HL-60/S4 (cell line): Measurements from ENCODE around the gene UQCRHL.
"Not testable (repeated sequence)": the region's sequence is repeated elsewhere in the genome, so short reads cannot be mapped to it uniquely, and the experiment has no call there.

Experiments used
- in situ Hi-C: fragments of 300-500 bp; cut with MboI; formaldehyde crosslinking; loops from 2 replicates; pipeline ENCODE4 v1.14.3; 2022; ENCODE audit warnings: low sequenced_read_pairs

Gene UQCRHL

DNA sequence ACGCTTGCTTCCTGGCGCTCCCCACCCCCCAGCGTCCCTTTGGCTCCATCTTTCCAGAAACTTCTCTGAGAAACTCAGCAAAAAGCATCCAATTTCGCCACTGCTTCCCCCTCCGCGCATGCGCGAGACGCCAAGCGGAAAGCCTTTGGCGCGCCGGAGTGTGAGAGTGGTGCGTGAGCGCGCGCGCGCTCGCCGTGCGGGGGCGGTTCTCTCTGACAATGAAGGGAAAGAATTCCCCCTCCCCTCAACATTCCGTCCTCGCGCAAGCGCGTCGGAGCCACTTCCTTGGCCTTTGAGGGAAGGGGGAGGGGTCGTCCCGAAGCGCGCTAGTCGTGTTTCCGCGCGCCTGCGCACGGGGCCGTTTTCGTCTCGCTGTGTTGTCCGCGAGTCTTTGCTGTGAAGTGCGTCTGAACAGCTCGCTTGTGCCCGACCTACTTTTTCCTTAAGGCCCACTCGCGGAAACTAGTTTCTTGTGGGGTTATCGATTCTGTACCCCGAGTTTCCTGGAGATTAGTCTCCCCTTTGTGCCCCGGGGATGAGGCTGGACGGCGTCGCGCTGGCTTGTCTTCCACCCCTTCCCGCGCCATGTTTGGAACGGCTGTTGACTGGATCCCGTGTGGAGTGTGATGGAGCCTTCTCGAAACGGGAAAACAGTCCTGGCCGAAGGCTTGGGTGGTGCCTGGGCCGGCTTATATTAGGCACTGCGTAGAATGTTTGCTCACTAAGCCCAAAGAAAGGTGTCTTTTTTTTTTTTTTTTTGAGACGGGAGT, 28.5 kb upstream of the UQCRHL start:
- in situ Hi-C loops = no loop called here

DNA sequence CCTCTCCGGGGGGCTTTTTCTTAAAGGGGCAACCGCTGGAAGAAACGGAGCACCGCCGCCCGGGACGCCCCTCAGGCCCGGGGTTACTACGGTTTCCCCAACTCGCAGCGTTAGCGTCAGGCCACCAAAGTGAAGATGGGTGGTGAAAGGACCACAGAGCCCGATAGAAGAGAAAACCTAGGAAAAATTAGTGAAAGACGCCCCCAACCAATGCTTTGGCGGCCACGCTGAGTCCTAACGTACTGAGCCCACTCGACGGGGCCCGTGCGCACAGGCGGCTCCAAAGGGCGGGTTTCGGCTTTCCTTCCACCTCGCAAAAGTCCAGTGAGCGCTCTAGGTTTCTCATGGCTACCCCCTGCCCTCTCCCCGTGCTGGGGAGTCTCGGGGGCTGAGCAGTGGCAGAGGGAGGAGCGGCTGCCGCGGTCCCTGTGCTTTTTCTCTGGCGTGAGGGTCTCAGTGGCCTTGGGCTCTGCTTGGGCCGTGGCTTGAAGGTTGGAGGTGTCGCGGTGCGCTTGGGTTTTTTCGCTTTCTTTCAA, 27.8 kb upstream of the UQCRHL start:
- in situ Hi-C loops = no loop called here

DNA sequence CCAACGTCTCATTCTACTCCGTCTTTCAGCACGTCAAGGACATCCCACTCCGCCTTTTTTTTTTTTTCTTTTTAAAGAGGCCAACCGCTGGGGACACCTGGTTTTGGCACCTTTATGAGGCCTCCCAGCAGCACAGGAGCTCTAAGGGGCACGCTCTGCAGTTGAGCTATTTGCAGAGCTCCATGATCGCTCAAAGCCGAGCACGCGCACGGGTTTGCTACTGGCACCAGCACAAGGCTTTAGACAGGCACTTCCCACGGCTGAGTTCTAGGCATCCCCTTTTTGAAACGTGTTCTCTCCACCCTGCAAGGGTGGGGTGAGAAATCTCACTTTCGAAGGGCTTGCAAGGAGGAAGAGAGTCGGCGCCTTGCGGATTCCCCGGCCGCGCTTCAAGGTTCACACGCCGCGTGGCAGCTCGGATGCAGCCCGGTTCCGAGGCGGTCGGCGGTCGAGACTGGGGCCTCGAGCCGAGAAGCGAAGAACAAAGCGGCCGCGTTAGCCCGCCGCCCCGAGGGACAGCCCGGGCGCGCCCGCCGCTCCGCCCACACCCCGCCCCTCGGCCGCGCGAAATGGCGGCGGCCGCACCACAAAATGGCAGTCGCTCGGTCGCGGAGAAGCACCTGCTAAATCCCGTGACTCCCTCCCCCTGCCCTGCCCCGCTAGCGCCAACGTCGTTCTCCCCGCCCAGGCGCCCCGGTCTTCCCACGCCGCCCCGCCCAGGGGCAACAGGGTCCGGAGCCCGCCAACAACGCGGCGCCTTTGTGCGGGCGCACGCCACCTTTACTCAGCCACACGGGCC, 27.2 kb upstream of the UQCRHL start:
- in situ Hi-C loops = no loop called here

DNA sequence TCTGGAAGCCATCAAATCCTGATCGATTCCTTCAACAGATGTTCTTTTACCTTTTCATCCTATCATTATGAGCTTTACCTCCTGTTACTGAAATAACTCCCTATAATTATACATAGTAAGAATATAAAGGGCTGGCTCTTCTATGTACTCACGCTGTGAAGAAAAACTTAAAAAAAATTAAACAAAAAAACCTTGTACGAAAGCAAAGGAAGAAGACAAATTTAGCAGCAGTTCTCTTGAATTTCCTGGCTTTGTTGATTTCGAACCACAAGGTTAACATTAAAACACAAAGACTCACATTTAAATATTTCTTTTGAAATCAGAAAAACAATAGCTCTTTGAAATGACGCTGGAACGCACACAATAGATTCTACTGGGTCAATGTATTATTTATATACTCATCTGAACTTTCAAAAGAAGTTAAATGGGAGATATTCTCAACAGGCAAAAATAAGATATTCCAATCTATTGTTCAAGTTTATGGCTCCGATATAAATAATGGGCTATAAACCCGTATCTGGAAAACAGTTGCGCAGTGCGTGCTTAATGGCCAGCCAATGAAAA, 26.5 kb upstream of the UQCRHL start:
- in situ Hi-C loops = no loop called here

DNA sequence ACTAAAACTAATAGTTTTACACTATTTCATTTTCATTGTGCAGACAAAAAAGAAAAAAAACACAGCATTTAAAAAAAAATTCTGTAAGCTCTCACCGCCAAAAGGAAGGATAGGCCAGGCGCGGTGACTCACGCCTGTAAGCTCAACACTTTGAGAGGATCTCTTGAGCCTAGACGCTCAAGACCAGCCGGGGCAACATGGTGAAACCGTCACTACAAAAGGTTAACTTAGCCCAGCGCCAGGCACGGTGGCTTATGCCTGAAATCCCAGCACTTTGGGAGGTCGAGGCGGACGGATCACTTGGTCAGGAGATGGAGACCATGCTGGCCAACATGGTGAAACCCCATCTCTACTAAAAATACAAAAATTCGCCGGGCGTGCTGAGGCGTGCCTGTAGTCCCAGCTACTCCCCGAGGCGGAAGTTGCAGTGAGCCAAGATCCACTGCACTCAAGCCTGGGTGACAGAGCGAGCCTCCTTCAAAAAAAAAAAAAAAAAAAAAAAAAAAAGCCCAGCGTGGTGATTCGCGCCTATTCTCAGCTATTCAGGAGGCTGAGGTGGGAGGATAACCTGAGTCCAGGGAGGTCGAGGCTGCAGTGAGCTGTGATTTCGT, 25.7 kb upstream of the UQCRHL start:
- in situ Hi-C loops = no loop called here

DNA sequence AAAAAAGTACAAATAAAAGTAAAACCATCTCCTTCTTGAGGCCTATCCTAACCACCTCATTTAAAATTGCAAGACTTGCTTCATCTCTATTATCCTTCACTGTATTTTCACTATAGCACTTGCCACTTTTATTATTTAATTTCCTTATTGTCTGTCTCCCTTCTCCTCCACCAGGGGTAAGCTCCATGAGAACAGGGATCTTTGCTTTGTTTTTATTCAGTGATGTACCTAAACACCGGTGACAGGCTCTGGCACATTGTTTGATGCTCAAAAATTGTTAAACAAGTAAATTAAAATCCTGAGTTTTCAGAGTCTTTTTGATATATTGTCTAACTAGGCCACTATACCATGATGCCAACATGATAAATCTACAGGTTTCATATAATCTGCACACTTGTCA, 22.8 kb upstream of the UQCRHL start:
- in situ Hi-C loops = no loop called here

DNA sequence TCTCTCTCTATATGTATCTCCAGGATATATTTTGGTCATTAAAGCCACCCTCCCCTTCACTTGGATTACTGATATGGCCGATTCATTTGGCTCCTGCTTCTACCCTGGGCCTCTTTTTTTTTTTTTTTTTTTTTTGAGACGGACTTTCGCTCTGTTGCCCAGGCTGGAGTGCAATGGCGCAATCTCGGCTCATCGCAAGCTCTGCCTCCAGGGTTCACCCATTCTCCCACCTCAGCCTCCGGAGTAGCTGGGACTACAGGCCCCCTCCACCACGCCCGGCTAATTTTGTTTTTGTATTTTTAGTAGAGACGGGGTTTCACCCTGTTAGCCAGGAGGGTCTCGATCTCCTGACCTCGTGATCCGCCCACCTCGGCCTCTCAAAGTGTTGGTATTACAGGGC, 21.5 kb upstream of the UQCRHL start:
- in situ Hi-C loops = not testable (repeated sequence)

DNA sequence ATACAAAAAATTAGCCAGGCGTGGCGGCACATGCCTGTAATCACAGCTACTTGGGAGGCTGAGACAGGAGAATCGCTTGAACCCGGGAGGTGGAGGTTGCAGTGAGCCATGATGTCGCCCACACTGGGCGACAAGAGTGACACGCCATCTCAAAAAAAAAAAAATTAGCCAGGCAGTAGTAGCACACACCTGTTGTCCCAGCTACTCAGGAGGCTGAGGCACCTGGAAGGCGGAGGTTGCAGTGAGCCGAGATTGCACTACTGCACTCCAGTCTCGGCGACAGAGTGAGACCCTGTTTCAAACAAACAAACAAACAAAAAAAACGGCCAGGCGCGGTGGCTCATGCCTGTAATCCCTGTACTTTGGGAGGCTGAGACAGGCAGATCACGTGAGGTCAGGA, 20.1 kb upstream of the UQCRHL start:
- in situ Hi-C loops = not testable (repeated sequence)

DNA sequence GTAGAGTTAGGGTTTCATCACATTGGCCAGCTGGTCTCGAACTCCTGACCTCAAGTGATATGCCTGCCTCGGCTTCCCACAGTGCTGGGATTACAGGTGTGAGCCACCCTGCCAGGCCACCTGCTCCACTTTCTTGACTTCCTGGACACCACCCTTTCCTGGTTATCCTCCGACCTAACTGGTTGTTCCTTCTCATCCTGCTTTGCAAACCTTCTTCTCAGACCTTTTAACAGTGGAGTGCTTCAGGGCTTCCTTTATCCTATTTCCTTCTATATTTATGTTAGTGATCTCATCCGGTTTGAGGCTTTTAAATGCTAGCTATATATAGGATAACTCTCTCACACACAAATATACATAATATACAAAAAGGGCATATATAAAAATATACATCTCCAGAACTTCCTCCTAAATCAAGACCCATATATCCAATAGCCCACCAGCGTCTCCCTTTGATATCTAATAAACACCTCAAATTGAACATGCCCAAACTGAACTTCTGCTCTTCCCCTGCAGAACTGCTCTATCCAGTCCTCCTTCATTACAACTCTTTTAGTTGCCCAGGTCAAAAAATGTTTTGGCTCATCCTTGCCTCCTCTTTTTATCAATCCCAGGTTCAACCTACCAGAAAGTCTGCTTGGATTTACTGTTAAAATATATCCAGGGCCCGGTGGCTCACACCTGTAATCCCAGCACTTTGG, 19.5 kb upstream of the UQCRHL start:
- in situ Hi-C loops = no loop called here

DNA sequence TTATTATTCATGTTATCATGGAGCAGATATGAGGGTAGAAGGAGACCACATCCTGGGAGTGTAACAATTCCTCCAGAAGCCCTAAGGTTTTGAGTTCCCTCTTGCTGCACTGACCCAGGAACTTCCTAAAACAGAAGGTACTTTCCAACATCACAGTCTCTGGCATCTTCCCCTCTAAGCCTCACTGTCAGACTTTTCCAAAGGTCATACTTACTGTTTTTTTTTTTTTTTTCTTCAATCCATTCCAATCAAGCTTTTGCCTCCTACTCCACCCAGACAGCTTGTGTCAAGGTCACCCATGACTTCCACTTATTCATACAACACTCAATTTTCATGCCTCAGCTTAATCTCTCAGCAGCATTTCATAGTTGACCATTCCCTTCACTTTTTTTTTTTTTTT, 18.4 kb upstream of the UQCRHL start:
- in situ Hi-C loops = no loop called here

DNA sequence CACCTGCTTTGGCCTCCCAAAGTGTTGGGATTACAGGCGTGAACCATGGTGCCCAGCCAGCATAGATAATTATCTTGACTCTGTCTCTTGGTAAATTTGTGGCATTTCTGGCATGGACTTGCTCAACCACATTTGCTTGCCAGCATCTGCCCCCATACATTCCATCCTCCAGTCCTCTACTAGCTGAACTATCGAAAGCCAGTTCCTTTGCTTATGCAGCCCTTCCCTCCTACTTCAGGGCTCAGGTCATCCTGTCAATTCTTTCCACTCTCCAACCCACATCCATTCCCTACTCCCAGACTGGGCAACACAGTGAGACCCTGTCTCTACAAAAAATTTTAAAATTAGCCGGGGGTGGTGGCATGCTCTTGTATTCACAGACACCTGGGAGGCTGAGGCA, 13.0 kb upstream of the UQCRHL start:
- in situ Hi-C loops = loop anchor here (25.0 kb wide), 2 partner anchors 167 to 367 kb away; partner anchors contain the start of gene ZBTB17

DNA sequence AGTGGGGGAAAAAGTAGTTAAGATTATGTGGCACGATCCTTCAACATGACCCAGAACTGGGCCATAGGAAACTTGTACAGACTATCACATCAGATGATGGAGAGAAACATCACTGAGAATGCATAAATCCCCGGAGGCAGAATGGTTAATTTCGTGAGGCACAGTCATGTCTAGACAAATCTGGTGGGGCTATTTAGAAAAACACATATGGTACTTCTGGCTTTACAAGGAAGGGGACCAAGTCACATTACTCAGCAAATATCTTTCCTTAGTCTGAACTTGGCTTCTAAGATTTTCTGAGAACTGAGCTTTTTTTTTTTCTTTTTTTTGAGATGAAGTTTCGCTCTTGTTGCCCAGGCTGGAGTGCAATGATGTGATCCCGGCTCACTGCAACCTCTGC, 9.2 kb upstream of the UQCRHL start:
- in situ Hi-C loops = loop anchor here (25.0 kb wide), 2 partner anchors 171 to 371 kb away; partner anchors contain the start of gene ZBTB17

DNA sequence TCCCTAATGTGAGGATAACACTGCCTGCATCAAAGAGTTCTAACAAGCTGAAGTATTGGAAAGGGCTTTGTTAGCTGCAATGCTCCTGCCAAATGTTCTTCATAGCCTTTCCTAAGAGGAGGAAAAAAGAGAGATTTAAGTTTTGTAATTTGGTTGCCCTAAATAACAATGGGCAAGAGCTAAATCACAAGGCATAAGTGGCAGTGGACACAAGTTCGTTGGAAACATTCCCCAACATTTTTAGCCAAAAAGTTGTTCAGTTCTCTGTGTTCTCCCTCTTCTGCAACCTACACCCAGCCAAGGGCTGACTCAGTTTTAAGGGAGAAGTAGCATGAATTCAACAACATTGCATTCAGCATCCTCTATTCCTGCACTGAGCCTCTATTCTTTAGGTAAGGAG, 2.6 kb upstream of the UQCRHL start:
- in situ Hi-C loops = loop anchor here (25.0 kb wide), 2 partner anchors 177 to 377 kb away; partner anchors contain the start of gene ZBTB17

DNA sequence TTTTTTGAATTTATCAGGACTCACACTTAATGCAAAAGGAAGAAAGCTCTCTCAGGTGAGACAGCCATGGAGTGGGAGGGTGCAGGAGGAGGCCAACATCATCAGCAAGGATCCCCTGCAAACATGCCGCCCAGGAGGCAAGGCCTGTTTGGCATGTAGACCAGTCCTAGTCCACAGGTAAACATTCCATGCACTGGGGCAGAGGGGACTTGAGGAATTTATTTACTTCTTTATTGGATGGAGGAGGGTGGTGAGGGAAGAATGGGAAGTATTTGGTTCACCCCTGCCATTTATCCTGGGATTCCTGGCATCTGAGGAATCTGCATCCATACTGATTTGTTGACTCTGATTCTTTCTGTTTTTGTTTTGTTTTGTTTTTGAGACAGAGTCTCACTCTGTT, 1.5 kb upstream of the UQCRHL start:
- in situ Hi-C loops = loop anchor here (25.0 kb wide), 2 partner anchors 178 to 378 kb away; partner anchors contain the start of gene ZBTB17

DNA sequence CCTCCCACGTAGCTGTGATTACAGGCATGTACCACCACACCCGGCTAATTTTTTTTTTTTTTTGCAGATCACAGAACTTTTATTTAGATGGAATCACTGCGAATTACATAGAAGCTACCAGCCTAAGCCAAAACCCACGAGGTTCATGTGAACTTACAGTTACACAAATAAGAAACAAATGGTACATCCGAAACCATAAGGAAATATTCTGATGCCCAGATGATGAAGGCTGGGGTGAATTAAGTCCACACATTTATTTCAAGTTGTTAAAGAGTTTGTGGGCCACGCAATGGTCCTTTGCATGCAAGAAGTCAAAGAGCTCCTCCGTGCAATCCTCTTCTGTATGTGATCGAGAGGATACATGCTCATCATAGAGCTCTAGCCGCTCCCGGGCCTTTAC, 328 bp downstream of the UQCRHL start:
- in situ Hi-C loops = loop anchor here (25.0 kb wide), 2 partner anchors 180 to 380 kb away; partner anchors contain the start of gene ZBTB17

DNA sequence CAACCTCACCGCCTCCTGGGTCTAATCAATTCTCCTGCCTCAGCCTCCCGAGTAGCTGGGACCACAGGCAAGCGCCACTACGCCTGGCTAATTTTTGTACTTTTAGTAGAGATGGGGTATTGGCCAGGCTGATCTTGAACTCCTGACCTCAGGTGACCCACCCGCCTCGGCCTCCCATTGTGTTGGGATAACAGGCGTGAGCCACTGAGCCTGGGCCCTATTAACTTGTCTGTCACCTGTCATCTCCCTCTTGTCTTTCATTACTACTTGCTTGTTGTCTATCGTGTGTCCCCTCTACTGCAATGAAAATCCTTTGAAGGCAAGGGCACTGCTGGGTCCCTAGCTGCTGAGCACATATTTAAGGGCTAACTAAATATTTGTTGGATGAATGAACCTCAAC, 3.4 kb downstream of the UQCRHL start:
- in situ Hi-C loops = loop anchor here (25.0 kb wide), 2 partner anchors 183 to 383 kb away; partner anchors contain the start of gene ZBTB17

DNA sequence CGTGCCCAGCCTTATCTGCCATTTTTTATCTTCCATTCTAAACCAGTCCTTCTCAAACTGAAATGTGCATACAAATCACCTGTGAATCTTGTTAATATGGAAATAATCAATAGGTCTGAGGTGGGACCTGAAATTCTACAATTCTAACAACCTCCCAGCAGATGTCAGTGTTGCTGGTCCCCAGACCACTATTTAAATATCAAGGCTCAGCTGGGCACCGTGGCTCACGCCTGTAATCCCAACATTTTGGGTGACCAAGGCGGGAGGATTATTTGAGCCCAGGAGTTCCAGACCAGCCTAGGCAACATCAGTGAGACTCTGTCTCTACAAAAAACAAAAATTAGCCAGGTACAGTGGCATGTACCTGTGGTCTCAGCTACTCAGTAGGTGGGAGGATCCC, 4.1 kb downstream of the UQCRHL start:
- in situ Hi-C loops = loop anchor here (25.0 kb wide), 2 partner anchors 184 to 384 kb away; partner anchors contain the start of gene ZBTB17

DNA sequence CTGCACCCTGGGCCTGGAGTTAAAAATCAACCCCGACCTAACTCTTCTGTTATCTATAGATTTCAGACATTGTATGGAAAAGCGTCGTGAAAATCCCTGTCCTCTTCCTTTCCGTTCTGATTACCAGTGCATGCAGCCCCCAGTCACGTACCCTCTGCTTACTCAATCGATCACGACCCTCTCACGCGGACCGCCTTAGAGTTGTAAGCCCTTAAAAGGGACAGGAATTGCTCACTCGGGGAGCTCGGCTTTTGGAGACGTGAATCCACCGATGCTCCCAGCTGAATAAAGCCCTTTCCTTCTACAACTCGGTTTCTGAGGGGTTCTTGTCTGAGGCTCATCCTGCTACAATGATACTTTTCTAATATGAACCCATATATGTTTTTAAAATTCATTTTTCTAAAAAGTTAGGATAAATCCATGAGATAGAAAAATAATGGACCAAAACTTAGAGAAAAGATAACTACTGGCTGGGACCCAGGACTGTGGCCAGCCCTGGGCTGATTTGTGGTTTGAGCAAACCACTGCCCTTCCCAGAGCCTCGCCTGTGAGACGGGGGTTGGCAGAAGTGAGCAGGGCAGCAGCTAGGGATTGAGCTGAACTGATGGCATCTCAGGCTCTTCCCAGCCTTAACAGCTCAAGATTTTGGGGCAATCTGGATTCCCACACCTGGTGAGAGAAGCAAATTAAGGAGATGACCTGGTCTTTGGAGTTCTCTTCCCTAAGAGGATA, 5.0 kb downstream of the UQCRHL start:
- in situ Hi-C loops = loop anchor here (25.0 kb wide), 2 partner anchors 185 to 385 kb away; partner anchors contain the start of gene ZBTB17
